ENCODE data around the gene XPA. TPM values are rescaled to one million over a fixed set of nuclear protein-coding genes. Genes with fewer than 3 reads are reported as not detected.

XPA gene
- total and polyA plus RNA-seq, 4 donors = 9.2 to 23.0 (median 10.5) TPM

- DNase-seq = no peak
Observed at GRCh38 chr9:97665742-97666141, 31.4 kb downstream of the XPA start.

GRCh38 chr9:97660847-97661246 lies 36.3 kb downstream of the XPA start:
- Histone ChIP-seq H3K9me3 (ENCODE audit: control insufficient read depth in 4 of 4, insufficient read depth in 3 of 4, low read length in 3 of 4) (no peaks in the 10 kb centered on the region), H3K4me1 (ENCODE audit: control insufficient read depth in 5 of 5, insufficient read depth in 5 of 5, low read length in 5 of 5) (peaks cover 0 to 4% (median 0%) of the 10 kb centered on the region in 5 donors), H3K4me3 (no peak overlapping the region), H3K36me3 (ENCODE audit: control insufficient read depth in 4 of 4, insufficient read depth in 4 of 4, low read length in 4 of 4) (peaks cover 30 to 73% (median 47%) of the 10 kb centered on the region in 4 donors), H3K27me3 (ENCODE audit: control insufficient read depth in 3 of 3, insufficient read depth in 3 of 3, low read length in 2 of 3) (no peaks in the 10 kb centered on the region), H3K27ac (ENCODE audit: low read depth in 1 of 2, low read length in 1 of 2) (no peak overlapping the region), H3K9ac (ENCODE audit: insufficient read depth in 1 of 2, low read length in 2 of 2) (no peak overlapping the region)
- DNase-seq = no peak
- TF ChIP-seq CTCF (IDR thresholded peaks at IDR 0.05; ENCODE audit: control extremely low read depth, extremely low read depth) = no peak
- 90 to 95% methylated on average over 2 of the region's 2 CpGs for WGBS, 2 donors
- ATAC-seq (ENCODE audit: insufficient read depth, low FRiP score) = no peak

More at GRCh38 chr9:97665742-97666141, 31.4 kb downstream of the XPA start:
- WGBS, 2 donors = 93 to 95% methylated on average over 3 of the region's 3 CpGs
- TF ChIP-seq CTCF (IDR thresholded peaks at IDR 0.05; ENCODE audit: control extremely low read depth, extremely low read depth) = no peak
- no peak overlapping the region for H3K27ac ChIP-seq (ENCODE audit: low read depth in 1 of 2, low read length in 1 of 2)
- peaks cover 0 to under 1% (median 0%) of the 10 kb centered on the region in 5 donors for H3K4me1 ChIP-seq (ENCODE audit: control insufficient read depth in 5 of 5, insufficient read depth in 5 of 5, low read length in 5 of 5)
- no peaks in the 10 kb centered on the region for H3K9me3 ChIP-seq (ENCODE audit: control insufficient read depth in 4 of 4, insufficient read depth in 3 of 4, low read length in 3 of 4)
- H3K4me3 ChIP-seq = no peak overlapping the region
- peaks cover 41 to 65% (median 50%) of the 10 kb centered on the region in 4 donors for H3K36me3 ChIP-seq (ENCODE audit: control insufficient read depth in 4 of 4, insufficient read depth in 4 of 4, low read length in 4 of 4)
- ATAC-seq (ENCODE audit: insufficient read depth, low FRiP score) = no peak
- H3K9ac ChIP-seq (ENCODE audit: insufficient read depth in 1 of 2, low read length in 2 of 2) = no peak overlapping the region
- H3K27me3 ChIP-seq (ENCODE audit: control insufficient read depth in 3 of 3, insufficient read depth in 3 of 3, low read length in 2 of 3) = no peaks in the 10 kb centered on the region

- no peak for ATAC-seq (ENCODE audit: insufficient read depth, low FRiP score)
- no peak for TF ChIP-seq CTCF (IDR thresholded peaks at IDR 0.05; ENCODE audit: control extremely low read depth, extremely low read depth)
- no peak overlapping the region for H3K9ac ChIP-seq (ENCODE audit: insufficient read depth in 1 of 2, low read length in 2 of 2)
- H3K4me3 ChIP-seq = no peak overlapping the region
- DNase-seq = no peak
- H3K9me3 ChIP-seq (ENCODE audit: control insufficient read depth in 4 of 4, insufficient read depth in 3 of 4, low read length in 3 of 4) = no peaks in the 10 kb centered on the region
- H3K27ac ChIP-seq (ENCODE audit: low read depth in 1 of 2, low read length in 1 of 2) = no peak overlapping the region
- no peaks in the 10 kb centered on the region for H3K27me3 ChIP-seq (ENCODE audit: control insufficient read depth in 3 of 3, insufficient read depth in 3 of 3, low read length in 2 of 3)
- peaks cover 29 to 71% (median 46%) of the 10 kb centered on the region in 4 donors for H3K36me3 ChIP-seq (ENCODE audit: control insufficient read depth in 4 of 4, insufficient read depth in 4 of 4, low read length in 4 of 4)
- 45 to 61% methylated on average over 5 of the region's 5 CpGs for WGBS, 2 donors
- H3K4me1 ChIP-seq (ENCODE audit: control insufficient read depth in 5 of 5, insufficient read depth in 5 of 5, low read length in 5 of 5) = peaks cover 0 to 4% (median 0%) of the 10 kb centered on the region in 5 donors
Observed at GRCh38 chr9:97660340-97660739, 36.8 kb downstream of the XPA start.

- DNase-seq (no peak), ATAC-seq (ENCODE audit: insufficient read depth, low FRiP score) (no peak)
- Histone ChIP-seq H3K4me3 (no peak overlapping the region), H3K27me3 (ENCODE audit: control insufficient read depth in 3 of 3, insufficient read depth in 3 of 3, low read length in 2 of 3) (no peaks in the 10 kb centered on the region), H3K36me3 (ENCODE audit: control insufficient read depth in 4 of 4, insufficient read depth in 4 of 4, low read length in 4 of 4) (peaks cover 27 to 68% (median 43%) of the 10 kb centered on the region in 4 donors), H3K4me1 (ENCODE audit: control insufficient read depth in 5 of 5, insufficient read depth in 5 of 5, low read length in 5 of 5) (peaks cover 0 to 4% (median 0%) of the 10 kb centered on the region in 5 donors), H3K27ac (ENCODE audit: low read depth in 1 of 2, low read length in 1 of 2) (no peak overlapping the region), H3K9me3 (ENCODE audit: control insufficient read depth in 4 of 4, insufficient read depth in 3 of 4, low read length in 3 of 4) (no peaks in the 10 kb centered on the region), H3K9ac (ENCODE audit: insufficient read depth in 1 of 2, low read length in 2 of 2) (no peak overlapping the region)
- TF ChIP-seq CTCF (IDR thresholded peaks at IDR 0.05; ENCODE audit: control extremely low read depth, extremely low read depth) = no peak
- WGBS, 2 donors = 91 to 92% methylated on average over 3 of the region's 3 CpGs
Observed at GRCh38 chr9:97659771-97660170, 37.4 kb downstream of the XPA start.

Measured in lung (tissue), 12 donors.